SJSA1 (cell line): ENCODE results near the gene PLCH1. TPM values are rescaled to one million over a fixed set of nuclear protein-coding genes. Genes with fewer than 3 reads are reported as not detected.
"Not testable (repeated sequence)": the region's sequence is repeated elsewhere in the genome, so short reads cannot be mapped to it uniquely, and the experiment has no call there.

Source experiments
- DNase-seq, 2 experiments: peaks; one replicate each; pipeline ENCODE4 v3.0.0-alpha.2; 2015 to 2020; ENCODE audit warnings: low spot score in 2 of 2, low read depth in 1 of 2
- H3K27ac ChIP-seq: fragments of 250-450 bp; sonication (Bioruptor Pico); 2 replicates; pipeline ENCODE4 v1.5.1; 2020; ENCODE audit warnings: mild to moderate bottlenecking, moderate library complexity
- H3K27me3 ChIP-seq: fragments of 250-450 bp; sonication (Bioruptor Pico); replicated peaks from 2 replicates; pipeline ENCODE4 v1.5.1; 2020; ENCODE audit warnings: mild to moderate bottlenecking, moderate library complexity
- H3K36me3 ChIP-seq: fragments of 250-450 bp; sonication (Bioruptor Pico); 2 replicates; pipeline ENCODE4 v1.5.1; 2020; ENCODE audit warnings: mild to moderate bottlenecking
- H3K4me1 ChIP-seq: fragments of 250-450 bp; sonication (Bioruptor Pico); replicated peaks from 2 replicates; pipeline ENCODE4 v1.6.1; 2021; ENCODE audit warnings: mild to moderate bottlenecking
- H3K4me3 ChIP-seq: fragments of 250-450 bp; sonication (Bioruptor Pico); 2 replicates; pipeline ENCODE4 v1.5.1; 2020; ENCODE audit warnings: mild to moderate bottlenecking
- H3K9me3 ChIP-seq: fragments of 250-450 bp; sonication (Bioruptor Pico); replicated peaks from 2 replicates; pipeline ENCODE4 v1.5.1; 2020; ENCODE audit warnings: mild to moderate bottlenecking
- total RNA-seq: library from RNA; depleted of rRNA; stranded (reverse); fragments of >200 nt; shearing (Covaris generic); gene quantifications from 2 replicates; pipeline ENCODE4 v1.2.3, GENCODE V29; 2014

PLCH1 gene
- total RNA-seq, 1 experiment from 2014 or later = 0.13 TPM

DNA sequence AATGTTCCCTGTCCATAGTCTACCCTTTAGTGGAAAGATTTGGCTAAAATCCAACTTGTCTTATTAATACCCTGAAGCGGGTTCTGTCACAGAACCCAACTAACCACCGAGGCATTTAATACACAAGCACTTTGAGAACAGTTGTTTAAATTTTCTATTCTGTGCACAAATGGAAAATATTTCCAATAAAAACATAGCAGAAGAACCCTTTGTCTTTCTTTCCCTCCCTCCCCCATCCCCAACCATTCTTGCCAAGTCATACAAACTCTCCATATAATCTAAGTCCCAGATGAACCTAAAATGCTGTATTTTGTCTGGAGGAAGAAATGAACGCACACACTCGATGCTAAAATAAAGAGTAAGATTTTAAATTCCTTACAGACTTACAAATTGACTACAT lies 324.5 kb downstream of the PLCH1 start:
- no peak overlapping the region for H3K4me3 ChIP-seq
- peak in 1 of 2 experiments; percentile 53 for DNase-seq
- H3K4me1 ChIP-seq = peaks cover 42% of the 10 kb centered on the region
- H3K27me3 ChIP-seq = no peaks in the 10 kb centered on the region
- H3K9me3 ChIP-seq = peaks cover 7% of the 10 kb centered on the region
- no peaks in the 10 kb centered on the region for H3K36me3 ChIP-seq
- peak overlapping the region; percentile 67 for H3K27ac ChIP-seq

DNA sequence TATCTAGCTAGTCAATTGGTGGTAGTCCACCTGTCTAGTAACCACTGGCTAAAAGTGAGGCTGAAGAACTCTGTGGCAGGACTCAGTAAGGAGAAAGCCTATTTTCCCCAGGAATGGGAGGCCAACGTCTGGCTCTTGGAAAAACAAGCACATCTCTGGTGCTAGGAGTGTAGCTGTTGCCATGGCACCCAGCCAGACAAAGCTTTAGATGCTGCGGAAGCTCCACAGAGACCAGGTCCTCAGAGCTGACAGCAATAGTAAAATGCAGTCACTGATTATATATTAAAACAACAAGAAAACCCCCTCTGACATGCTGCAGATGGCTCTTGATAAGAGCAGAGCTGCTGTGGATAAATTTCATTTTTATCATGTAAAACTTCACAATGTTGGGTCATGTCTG lies 326.5 kb downstream of the PLCH1 start:
- Histone ChIP-seq H3K9me3 (peaks cover 7% of the 10 kb centered on the region), H3K4me3 (no peak overlapping the region), H3K27ac (no peak overlapping the region), H3K4me1 (peaks cover 42% of the 10 kb centered on the region), H3K36me3 (no peaks in the 10 kb centered on the region), H3K27me3 (no peaks in the 10 kb centered on the region)
- DNase-seq = no peak

- Histone ChIP-seq H3K4me1 (peaks cover 38% of the 10 kb centered on the region), H3K27ac (no peak overlapping the region), H3K27me3 (no peaks in the 10 kb centered on the region), H3K36me3 (no peaks in the 10 kb centered on the region), H3K4me3 (no peak overlapping the region), H3K9me3 (peaks cover 7% of the 10 kb centered on the region)
- DNase-seq = no peak
Observed at GRCh38 chr3:155417119-155417517, 327.8 kb downstream of the PLCH1 start.

GRCh38 chr3:155416500-155417118 lies 328.3 kb downstream of the PLCH1 start:
- Histone ChIP-seq H3K27ac (peak overlapping the region; percentile 32; the same call in 1 of the 2 replicates), H3K4me1 (peaks cover 34% of the 10 kb centered on the region), H3K4me3 (no peak overlapping the region), H3K27me3 (no peaks in the 10 kb centered on the region), H3K9me3 (peaks cover 7% of the 10 kb centered on the region), H3K36me3 (no peaks in the 10 kb centered on the region)
- DNase-seq = peak in 1 of 2 experiments; percentile 45

DNA sequence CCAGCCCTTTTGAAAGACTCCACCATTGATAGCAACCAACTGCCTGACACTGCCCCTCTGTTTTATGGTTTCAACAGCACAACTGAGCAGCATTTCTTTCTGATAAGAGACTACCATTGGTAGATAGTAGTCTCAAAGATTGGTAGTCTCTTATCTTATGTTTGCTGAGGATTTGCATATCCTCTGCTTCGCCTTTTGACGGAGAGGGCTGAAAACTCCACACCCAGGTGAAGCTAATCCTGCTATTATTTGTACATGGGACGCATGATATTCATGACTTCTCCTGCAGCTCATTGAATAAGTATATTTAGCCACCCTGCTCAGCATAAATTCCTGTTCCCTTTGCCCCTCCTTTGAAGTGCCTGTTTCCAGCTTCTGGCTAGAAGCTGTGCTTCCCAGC lies 332.0 kb downstream of the PLCH1 start:
- Histone ChIP-seq H3K4me1 (peaks cover 13% of the 10 kb centered on the region), H3K9me3 (no peaks in the 10 kb centered on the region), H3K27me3 (no peaks in the 10 kb centered on the region), H3K27ac (no peak overlapping the region), H3K4me3 (no peak overlapping the region), H3K36me3 (no peaks in the 10 kb centered on the region)
- no peak for DNase-seq

DNA sequence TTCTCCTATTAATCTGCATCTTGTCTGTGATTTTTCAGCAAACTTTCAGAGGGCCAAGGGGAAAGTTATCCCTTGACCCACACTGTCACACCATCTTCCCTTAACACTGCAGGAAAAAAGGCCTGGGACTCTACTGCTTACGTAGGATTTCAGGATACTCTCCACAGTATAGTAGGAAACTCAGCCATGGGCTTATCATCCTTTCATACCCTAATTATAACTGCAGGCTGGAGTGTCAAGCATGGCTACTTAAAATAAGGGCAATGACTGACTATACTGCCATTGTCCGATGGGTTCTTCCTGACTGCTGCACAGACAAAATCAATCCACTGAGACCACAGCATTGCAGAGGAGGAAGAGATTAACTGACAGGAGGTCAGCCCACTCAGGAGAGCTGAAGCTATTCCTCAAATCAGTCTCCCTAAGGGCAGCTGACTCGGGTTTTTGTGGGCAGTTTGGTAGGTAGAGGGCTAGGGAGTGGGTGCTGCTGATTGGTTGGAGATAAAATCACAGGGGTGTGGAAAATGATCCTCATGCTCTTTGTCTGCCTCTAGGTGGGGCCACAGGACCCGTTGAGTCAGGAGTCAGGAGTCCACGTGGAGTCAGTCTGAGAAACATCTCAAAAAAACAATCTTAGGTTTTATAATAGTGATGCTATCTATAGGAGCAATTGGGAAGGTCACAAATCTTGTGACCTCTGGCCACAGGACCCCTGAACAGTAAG lies 333.2 kb downstream of the PLCH1 start:
- Histone ChIP-seq H3K9me3 (no peaks in the 10 kb centered on the region), H3K27me3 (no peaks in the 10 kb centered on the region), H3K36me3 (no peaks in the 10 kb centered on the region), H3K4me1 (peaks cover 6% of the 10 kb centered on the region), H3K27ac (no peak overlapping the region), H3K4me3 (no peak overlapping the region)
- no peak for DNase-seq

- no peak for DNase-seq
- H3K4me1 ChIP-seq = no peaks in the 10 kb centered on the region
- no peak overlapping the region for H3K27ac ChIP-seq
- H3K27me3 ChIP-seq = no peaks in the 10 kb centered on the region
- no peaks in the 10 kb centered on the region for H3K9me3 ChIP-seq
- H3K36me3 ChIP-seq = no peaks in the 10 kb centered on the region
- no peak overlapping the region for H3K4me3 ChIP-seq
Observed at GRCh38 chr3:155409336-155409735, 335.5 kb downstream of the PLCH1 start.

DNA sequence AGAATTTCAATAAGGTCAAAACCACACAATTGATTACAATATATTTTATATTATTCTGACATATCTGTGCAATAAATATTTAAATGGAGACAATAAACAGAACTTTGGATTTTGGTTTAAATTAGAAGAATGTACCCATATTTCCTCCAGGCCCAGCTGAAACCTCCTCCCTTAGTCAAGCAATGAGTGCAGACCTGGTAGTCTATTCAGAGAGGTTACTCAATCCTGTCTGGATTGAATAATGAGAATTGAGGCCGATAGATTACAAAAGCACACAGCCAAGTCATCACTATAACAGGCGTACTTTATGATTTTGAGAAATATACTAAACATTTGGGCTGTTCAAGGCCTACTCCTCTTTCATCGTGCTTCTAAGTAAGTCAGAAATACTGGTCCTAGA lies 336.9 kb downstream of the PLCH1 start:
- no peak for DNase-seq

GRCh38 chr3:155407331-155407730 lies 337.5 kb downstream of the PLCH1 start:
- Histone ChIP-seq H3K4me3 (no peak overlapping the region), H3K27ac (no peak overlapping the region), H3K36me3 (no peaks in the 10 kb centered on the region), H3K27me3 (no peaks in the 10 kb centered on the region), H3K4me1 (no peaks in the 10 kb centered on the region), H3K9me3 (no peaks in the 10 kb centered on the region)
- DNase-seq = no peak

More for the DNA sequence above, 336.9 kb downstream of the PLCH1 start:
- no peaks in the 10 kb centered on the region for H3K36me3 ChIP-seq
- no peaks in the 10 kb centered on the region for H3K4me1 ChIP-seq
- no peak overlapping the region for H3K4me3 ChIP-seq
- H3K27ac ChIP-seq = no peak overlapping the region
- H3K9me3 ChIP-seq = no peaks in the 10 kb centered on the region
- no peaks in the 10 kb centered on the region for H3K27me3 ChIP-seq

- H3K36me3 ChIP-seq = no peaks in the 10 kb centered on the region
- no peak overlapping the region for H3K27ac ChIP-seq
- no peaks in the 10 kb centered on the region for H3K9me3 ChIP-seq
- DNase-seq = no peak
- H3K4me3 ChIP-seq = no peak overlapping the region
- no peaks in the 10 kb centered on the region for H3K27me3 ChIP-seq
- no peaks in the 10 kb centered on the region for H3K4me1 ChIP-seq
Observed at GRCh38 chr3:155404486-155404885, 340.4 kb downstream of the PLCH1 start.

DNA sequence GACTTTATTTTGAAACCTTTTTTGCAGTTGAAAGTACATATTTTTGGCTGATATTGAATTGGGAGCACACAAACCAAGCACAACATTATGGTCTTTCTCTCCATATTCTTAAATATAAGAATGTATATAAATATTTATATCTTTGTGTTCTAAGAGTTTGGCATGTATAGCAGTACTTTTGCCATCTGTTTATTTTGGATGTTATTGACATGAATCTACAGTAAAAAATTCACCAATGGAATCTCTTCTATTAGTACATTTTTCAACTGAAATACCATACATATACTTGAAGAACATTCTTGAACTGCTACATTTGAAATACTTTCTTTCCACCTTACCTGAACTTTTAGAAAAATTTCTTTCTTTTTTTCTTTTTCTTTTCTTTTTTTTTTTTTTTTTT lies 342.2 kb downstream of the PLCH1 start:
- Histone ChIP-seq H3K4me1 (no peaks in the 10 kb centered on the region), H3K9me3 (no peaks in the 10 kb centered on the region), H3K36me3 (no peaks in the 10 kb centered on the region), H3K27me3 (no peaks in the 10 kb centered on the region), H3K27ac (no peak overlapping the region), H3K4me3 (no peak overlapping the region)
- no peak for DNase-seq

- no peak for DNase-seq
- no peaks in the 10 kb centered on the region for H3K9me3 ChIP-seq
- H3K27ac ChIP-seq = no peak overlapping the region
- H3K27me3 ChIP-seq = no peaks in the 10 kb centered on the region
- H3K4me1 ChIP-seq = no peaks in the 10 kb centered on the region
- H3K4me3 ChIP-seq = no peak overlapping the region
- H3K36me3 ChIP-seq = no peaks in the 10 kb centered on the region
Observed at GRCh38 chr3:155398046-155398445, 346.8 kb downstream of the PLCH1 start.

DNA sequence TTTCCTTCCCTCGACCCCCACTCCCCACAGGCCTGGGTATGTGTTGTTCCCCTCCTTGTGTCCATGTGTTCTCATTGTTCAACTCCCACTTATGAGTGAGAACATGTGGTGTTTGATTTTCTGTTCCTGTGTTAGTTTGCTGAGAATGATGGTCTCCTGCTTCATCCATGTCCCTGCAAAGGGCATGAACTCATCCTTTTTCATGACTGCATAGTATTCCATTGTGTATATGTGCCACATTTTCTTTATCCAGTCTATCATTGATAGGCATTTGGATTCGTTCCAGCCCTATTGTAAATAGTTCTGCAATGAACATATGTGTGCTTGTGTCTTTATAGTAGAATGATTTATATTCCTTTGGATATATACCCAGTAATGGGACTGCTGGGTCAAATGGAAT lies 350.0 kb downstream of the PLCH1 start:
- H3K27me3 ChIP-seq = not testable (repeated sequence)

DNA sequence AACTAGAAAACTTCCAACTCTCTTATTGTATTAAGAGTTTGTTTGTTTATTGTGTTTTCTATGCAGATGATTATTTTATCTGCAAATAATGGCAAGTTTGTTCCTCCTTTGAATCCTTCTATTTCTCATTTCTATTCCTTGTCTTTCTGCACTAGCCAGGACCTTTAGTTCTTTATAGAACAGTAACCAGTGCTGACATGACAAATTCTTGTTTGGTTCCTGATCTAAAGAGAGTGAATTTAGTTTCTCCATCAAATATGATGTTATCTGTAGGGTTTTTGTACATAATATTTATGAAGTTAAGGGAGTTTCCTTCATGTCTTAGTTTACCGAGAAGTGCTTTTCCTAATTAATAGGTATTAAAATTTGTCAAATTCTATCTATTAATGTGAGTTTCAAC lies 350.6 kb downstream of the PLCH1 start:
- H3K36me3 ChIP-seq = no peaks in the 10 kb centered on the region
- H3K4me3 ChIP-seq = no peak overlapping the region
- no peak overlapping the region for H3K27ac ChIP-seq
- H3K27me3 ChIP-seq = no peaks in the 10 kb centered on the region
- no peak for DNase-seq
- H3K4me1 ChIP-seq = peaks cover 26% of the 10 kb centered on the region
- no peaks in the 10 kb centered on the region for H3K9me3 ChIP-seq

More for the DNA sequence above, 350.0 kb downstream of the PLCH1 start:
- H3K4me1 ChIP-seq = peaks cover 26% of the 10 kb centered on the region
- not testable (repeated sequence) for H3K4me3 ChIP-seq, H3K36me3 ChIP-seq, H3K9me3 ChIP-seq, DNase-seq, H3K27ac ChIP-seq
